DOHH2 (cell line): Measurements from ENCODE around the gene SPOCK2.

Source experiments
- EZH2phosphoT487 ChIP-seq: fragments of 200-600 bp; sonication (generic); IDR thresholded peaks from 2 replicates; pipeline ENCODE4 v1.6.1; 2017; ENCODE audit warnings: borderline replicate concordance, mild to moderate bottlenecking, antibody characterized with exemption, low read length, moderate library complexity, mixed read lengths
- TF ChIP-seq, protein P1 (sequence below): fragments of 200-600 bp; sonication (generic); IDR thresholded peaks from one replicate; pipeline ENCODE4 v1.5.1; 2014; ENCODE audit warnings: antibody characterized with exemption, mild to moderate bottlenecking, low read depth, low read length; ENCODE audit not compliant: poor library complexity, severe bottlenecking

DNA sequence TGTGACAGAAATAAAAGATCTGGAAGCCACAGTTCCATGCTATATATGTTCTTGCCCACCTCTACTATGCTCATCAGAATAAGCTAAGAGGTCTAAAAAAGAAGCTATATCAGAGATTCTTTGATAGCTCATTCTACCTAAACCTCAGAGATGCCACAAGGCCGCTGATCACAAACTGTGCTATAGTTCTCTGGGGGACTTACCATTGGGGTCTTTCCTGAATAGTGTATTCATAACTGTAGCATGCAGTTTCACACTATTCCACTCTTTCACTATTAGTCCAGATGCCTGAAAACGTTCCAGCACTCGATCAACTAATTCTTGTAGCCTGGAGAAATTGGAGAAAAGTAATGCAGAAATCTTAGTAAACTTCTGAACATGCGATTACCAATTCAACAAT, 44.5 kb upstream of the SPOCK2 start:
- TF ChIP-seq, protein P1, sequence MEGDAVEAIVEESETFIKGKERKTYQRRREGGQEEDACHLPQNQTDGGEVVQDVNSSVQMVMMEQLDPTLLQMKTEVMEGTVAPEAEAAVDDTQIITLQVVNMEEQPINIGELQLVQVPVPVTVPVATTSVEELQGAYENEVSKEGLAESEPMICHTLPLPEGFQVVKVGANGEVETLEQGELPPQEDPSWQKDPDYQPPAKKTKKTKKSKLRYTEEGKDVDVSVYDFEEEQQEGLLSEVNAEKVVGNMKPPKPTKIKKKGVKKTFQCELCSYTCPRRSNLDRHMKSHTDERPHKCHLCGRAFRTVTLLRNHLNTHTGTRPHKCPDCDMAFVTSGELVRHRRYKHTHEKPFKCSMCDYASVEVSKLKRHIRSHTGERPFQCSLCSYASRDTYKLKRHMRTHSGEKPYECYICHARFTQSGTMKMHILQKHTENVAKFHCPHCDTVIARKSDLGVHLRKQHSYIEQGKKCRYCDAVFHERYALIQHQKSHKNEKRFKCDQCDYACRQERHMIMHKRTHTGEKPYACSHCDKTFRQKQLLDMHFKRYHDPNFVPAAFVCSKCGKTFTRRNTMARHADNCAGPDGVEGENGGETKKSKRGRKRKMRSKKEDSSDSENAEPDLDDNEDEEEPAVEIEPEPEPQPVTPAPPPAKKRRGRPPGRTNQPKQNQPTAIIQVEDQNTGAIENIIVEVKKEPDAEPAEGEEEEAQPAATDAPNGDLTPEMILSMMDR = no peak
- no peak for TF ChIP-seq EZH2phosphoT487
